Lower leg skin (tissue), 3 donors: ENCODE data around the gene MLEC.

Source experiments
- CTCF ChIP-seq, 3 donors: fragments of 450-650 bp; IDR thresholded peaks; one replicate each; pipeline ENCODE4 v1.5.1; 2016; ENCODE audit warnings: antibody characterized with exemption in 3 of 3, mild to moderate bottlenecking in 3 of 3, moderate library complexity in 2 of 3
- POLR2A ChIP-seq, 2 donors: fragments of 450-650 bp; IDR thresholded peaks; one replicate each; pipeline ENCODE4 v1.6.1; 2016 to 2017; ENCODE audit warnings: antibody characterized with exemption in 2 of 2, mild to moderate bottlenecking in 1 of 2, moderate library complexity in 1 of 2

- TF ChIP-seq CTCF (IDR thresholded peaks at IDR 0.05) (no peak), POLR2A (IDR thresholded peaks at IDR 0.05) (no peak)
These were observed 32.7 kb downstream of the MLEC start for GRCh38 chr12:120719496-120720233.
